RWPE2 (cell line): Measurements from ENCODE around the gene CARD16.
"Not testable (repeated sequence)": the region's sequence is repeated elsewhere in the genome, so short reads cannot be mapped to it uniquely, and the experiment has no call there.

ENCODE experiments used
- ATAC-seq: fragments of 200-7000 bp; cut with Tn5 transposase; 3 replicates; pipeline ENCODE4 v1.9.1; 2021; ENCODE audit warnings: low read depth
- DNase-seq: peaks from one replicate; pipeline ENCODE4 v3.0.0-alpha.2; 2020; ENCODE audit warnings: low spot score
- H3K27ac ChIP-seq: fragments of 450-650 bp; 2 replicates; pipeline ENCODE4 v1.5.1; 2017; ENCODE audit warnings: mild to moderate bottlenecking; ENCODE audit not compliant: poor library complexity, severe bottlenecking
- H3K27me3 ChIP-seq: fragments of 250-450 bp; sonication (Bioruptor Pico); 2 replicates; pipeline ENCODE4 v1.5.1; 2021; ENCODE audit warnings: mild to moderate bottlenecking, moderate library complexity; ENCODE audit not compliant: insufficient read depth, poor library complexity, severe bottlenecking
- H3K36me3 ChIP-seq: fragments of 250-450 bp; sonication (Bioruptor Pico); 2 replicates; pipeline ENCODE4 v1.5.1; 2020; ENCODE audit warnings: low read depth, mild to moderate bottlenecking, moderate library complexity
- H3K4me1 ChIP-seq: fragments of 250-450 bp; sonication (Bioruptor Pico); 2 replicates; pipeline ENCODE4 v1.5.1; 2021; ENCODE audit warnings: mild to moderate bottlenecking, moderate library complexity; ENCODE audit not compliant: insufficient read depth, poor library complexity, severe bottlenecking
- H3K4me3 ChIP-seq: fragments of 250-450 bp; sonication (Bioruptor Pico); 2 replicates; pipeline ENCODE4 v1.5.1; 2021; ENCODE audit warnings: mild to moderate bottlenecking, moderate library complexity; ENCODE audit not compliant: severe bottlenecking
- H3K9me3 ChIP-seq: fragments of 250-450 bp; sonication (Bioruptor Pico); 2 replicates; pipeline ENCODE4 v1.5.1; 2021; ENCODE audit warnings: mild to moderate bottlenecking, moderate library complexity; ENCODE audit not compliant: severe bottlenecking
- TF ChIP-seq, protein P1 (sequence below): fragments of 450-650 bp; IDR thresholded peaks from one replicate; pipeline ENCODE4 v1.5.1; 2017; ENCODE audit warnings: mild to moderate bottlenecking, moderate library complexity; ENCODE audit not compliant: poor library complexity, severe bottlenecking

The CARD16 gene

GRCh38 chr11:105044557-105045524 lies at the start of gene CARD16:
Gene CARD16 (minus strand): TSS chr11:105045335. CDS start chr11:105045297, 38 bp downstream.
- H3K4me3 ChIP-seq = peak within 1 kb of the TSS; percentile 10

GRCh38 chr11:105092256-105093239 lies 47.4 kb upstream of the CARD16 start:
- DNase-seq = no peak
- Histone ChIP-seq H3K36me3 (no peaks in the 10 kb centered on the region), H3K4me1 (peaks cover 2% of the 10 kb centered on the region), H3K4me3 (no peak overlapping the region), H3K9me3 (no peaks in the 10 kb centered on the region), H3K27me3 (no peaks in the 10 kb centered on the region), H3K27ac (no peak overlapping the region)
- TF ChIP-seq, protein P1, sequence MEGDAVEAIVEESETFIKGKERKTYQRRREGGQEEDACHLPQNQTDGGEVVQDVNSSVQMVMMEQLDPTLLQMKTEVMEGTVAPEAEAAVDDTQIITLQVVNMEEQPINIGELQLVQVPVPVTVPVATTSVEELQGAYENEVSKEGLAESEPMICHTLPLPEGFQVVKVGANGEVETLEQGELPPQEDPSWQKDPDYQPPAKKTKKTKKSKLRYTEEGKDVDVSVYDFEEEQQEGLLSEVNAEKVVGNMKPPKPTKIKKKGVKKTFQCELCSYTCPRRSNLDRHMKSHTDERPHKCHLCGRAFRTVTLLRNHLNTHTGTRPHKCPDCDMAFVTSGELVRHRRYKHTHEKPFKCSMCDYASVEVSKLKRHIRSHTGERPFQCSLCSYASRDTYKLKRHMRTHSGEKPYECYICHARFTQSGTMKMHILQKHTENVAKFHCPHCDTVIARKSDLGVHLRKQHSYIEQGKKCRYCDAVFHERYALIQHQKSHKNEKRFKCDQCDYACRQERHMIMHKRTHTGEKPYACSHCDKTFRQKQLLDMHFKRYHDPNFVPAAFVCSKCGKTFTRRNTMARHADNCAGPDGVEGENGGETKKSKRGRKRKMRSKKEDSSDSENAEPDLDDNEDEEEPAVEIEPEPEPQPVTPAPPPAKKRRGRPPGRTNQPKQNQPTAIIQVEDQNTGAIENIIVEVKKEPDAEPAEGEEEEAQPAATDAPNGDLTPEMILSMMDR = no peak
- 0 out of 3 replicates have a peak, but pooled peaks have one; percentile 33 for ATAC-seq

More at GRCh38 chr11:105044557-105045524, at the start of gene CARD16:
- ATAC-seq = peak; percentile 50
- Histone ChIP-seq H3K27ac (peak within 1 kb of the TSS; percentile 73), H3K4me1 (peaks cover 20% of the 10 kb centered on the region)
- DNase-seq, H3K27me3 ChIP-seq, H3K36me3 ChIP-seq, H3K9me3 ChIP-seq: not testable (repeated sequence)

DNA sequence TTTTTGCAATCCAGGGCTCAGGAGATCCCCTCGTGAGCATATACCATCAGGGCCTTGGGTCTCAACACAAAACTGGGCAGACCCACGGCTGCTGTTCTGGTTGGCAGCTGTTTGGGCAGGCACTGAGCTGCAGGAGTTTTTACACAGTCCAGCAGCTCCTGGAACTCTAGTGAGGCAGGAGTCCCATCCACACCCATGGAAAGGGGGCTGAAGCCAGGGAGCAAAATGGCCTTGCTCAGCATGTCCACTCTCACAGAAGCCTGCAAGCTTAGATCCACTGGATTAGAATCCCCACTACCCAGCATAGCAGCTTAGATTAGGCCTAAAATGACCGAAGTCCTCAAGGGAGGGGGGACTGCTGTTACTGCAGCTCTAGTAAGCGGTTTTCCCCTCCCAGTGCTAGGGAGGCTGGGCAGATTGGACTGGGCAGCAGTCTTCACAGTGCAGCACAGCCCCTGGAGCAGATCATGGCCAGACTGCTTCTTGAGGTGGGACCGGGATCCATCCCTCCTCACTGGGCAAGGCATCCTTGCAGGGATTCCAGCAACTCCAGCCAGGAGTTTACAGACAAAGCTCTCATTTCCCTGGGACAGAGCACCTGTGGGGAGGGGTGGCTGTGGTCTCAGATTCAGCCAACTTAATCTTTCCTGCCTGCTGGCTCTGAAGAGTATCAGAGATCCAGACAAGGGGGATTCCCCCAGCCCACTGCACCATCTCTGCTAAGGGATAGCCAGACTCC lies 36.4 kb upstream of the CARD16 start:
- Histone ChIP-seq H3K27me3 (no peaks in the 10 kb centered on the region), H3K4me1 (no peaks in the 10 kb centered on the region), H3K4me3 (no peak overlapping the region), H3K36me3 (no peaks in the 10 kb centered on the region), H3K27ac (no peak overlapping the region), H3K9me3 (no peaks in the 10 kb centered on the region)
- ATAC-seq (no peak), DNase-seq (no peak)
- TF ChIP-seq, protein P1 = no peak

- not testable (repeated sequence) for H3K27ac ChIP-seq, ATAC-seq, H3K4me1 ChIP-seq, H3K36me3 ChIP-seq, H3K4me3 ChIP-seq, H3K9me3 ChIP-seq, DNase-seq, H3K27me3 ChIP-seq
Measured at GRCh38 chr11:105080171-105080906, 35.2 kb upstream of the CARD16 start.

- ATAC-seq (no peak), DNase-seq (no peak)
- Histone ChIP-seq H3K4me1 (no peaks in the 10 kb centered on the region), H3K27me3 (no peaks in the 10 kb centered on the region), H3K27ac (no peak overlapping the region), H3K36me3 (no peaks in the 10 kb centered on the region), H3K4me3 (no peak overlapping the region), H3K9me3 (no peaks in the 10 kb centered on the region)
- TF ChIP-seq, protein P1 = no peak
Measured at GRCh38 chr11:105078283-105078682, 33.1 kb upstream of the CARD16 start.

DNA sequence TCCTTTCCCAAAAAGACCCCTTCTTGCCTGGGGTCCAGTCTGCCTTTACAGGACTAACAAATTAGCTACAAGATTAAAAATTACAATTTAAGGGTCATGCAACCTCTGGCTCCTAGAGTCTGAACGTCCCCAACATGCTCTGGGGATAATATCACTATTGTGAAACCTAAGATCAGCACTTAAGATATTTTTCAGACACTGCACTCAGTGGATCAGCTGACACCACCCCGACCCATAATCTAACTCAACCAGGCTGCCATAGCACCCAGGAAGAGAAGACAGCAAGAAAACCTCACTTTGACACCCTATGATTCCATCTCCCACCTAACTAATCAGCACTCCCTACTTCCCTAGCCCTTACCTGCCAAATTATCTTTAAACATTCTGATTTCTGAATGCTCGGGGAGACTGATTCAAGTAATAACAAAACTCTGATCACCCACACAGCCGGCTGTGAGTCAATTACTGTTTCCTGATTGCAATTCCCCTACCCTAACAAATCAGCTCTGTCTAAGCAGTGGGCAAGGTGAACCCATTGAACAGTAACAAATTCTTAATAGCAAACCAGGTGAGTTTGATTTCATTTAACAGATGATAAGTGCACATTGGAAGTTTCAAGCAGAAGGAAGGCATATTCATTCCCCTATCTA lies 32.1 kb upstream of the CARD16 start:
- H3K4me3 ChIP-seq, H3K4me1 ChIP-seq, H3K27me3 ChIP-seq, H3K27ac ChIP-seq, ATAC-seq, H3K36me3 ChIP-seq, H3K9me3 ChIP-seq, DNase-seq: not testable (repeated sequence)
